GM20431 (cell line): ENCODE measurements around the gene GTPBP8.

Experiments
- in situ Hi-C: fragments of 300-500 bp; cut with MseI, MboI; formaldehyde crosslinking; loops from one replicate; pipeline ENCODE4 v1.15.0; 2020; ENCODE audit warnings: low sequenced_read_pairs; ENCODE audit not compliant: unreplicated experiment

The GTPBP8 gene

DNA sequence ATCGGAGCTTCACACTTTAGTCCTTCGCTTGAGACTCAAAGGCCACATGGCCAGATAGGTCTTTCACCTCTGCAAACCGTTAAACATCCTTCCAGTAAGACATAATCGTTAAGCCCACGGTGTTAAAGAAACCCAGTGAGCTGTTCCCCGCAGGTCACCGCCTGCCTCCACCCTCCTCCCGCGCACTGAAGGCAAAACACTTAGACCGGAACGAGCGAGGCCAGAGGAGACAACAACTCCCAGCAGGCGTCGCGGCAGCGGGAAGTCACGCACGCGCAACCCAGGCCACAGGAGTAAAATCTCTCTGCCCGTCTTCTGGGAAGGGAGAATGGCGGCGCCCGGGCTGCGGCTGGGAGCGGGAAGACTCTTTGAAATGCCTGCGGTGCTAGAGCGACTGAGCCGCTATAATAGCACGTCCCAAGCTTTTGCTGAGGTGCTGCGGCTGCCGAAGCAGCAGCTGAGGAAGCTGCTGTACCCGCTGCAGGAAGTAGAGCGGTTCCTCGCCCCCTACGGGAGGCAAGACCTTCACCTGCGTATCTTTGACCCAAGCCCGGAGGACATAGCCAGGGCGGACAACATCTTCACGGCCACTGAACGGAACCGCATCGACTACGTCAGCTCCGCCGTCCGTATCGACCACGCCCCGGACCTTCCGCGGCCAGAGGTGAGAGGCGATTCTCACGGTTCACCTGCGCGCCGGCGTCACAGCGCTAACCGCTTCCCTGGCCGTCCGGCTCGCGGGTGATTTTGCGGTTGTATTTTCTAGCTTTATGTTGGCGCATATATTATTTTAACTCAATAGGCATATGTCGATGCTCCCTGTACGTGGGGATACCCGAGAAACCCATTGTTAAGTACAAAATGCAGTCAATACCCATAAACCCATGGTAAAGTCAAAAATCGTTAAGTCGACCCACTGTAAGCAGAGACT, at the start of gene GTPBP8:
TSS of gene GTPBP8 (plus strand) at position 313 of the 931 bp plus-strand sequence. CDS start at position 329, 16 bp downstream.
- in situ Hi-C loops, result loop anchor here (25.0 kb wide), 1 partner anchor 354 kb away; the partner anchor contains the start of gene CCDC80

DNA sequence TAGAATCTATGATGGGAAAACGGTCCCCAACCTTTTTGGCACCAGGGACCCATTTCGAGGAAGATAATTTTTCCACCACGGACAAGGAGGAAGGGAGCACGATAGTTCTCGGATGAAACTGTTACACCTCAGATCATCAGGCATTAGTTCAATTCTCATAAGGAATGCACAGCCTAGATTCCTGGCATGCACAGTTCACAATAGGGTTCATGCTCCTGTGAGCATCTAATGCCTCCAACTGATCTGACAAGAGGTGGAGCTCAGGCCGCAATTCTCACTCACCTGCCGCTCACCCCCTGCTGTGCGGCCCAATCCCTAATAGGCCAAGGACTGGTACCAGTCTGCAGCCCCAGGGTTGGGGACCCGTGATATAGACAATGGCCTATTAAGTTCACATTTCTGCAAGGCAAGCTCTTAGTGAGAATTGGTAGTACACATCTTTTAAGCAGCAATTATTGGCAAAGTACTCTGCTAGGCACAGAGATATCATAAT, 42.4 kb upstream of the GTPBP8 start:
- in situ Hi-C loops, result no loop called here

DNA sequence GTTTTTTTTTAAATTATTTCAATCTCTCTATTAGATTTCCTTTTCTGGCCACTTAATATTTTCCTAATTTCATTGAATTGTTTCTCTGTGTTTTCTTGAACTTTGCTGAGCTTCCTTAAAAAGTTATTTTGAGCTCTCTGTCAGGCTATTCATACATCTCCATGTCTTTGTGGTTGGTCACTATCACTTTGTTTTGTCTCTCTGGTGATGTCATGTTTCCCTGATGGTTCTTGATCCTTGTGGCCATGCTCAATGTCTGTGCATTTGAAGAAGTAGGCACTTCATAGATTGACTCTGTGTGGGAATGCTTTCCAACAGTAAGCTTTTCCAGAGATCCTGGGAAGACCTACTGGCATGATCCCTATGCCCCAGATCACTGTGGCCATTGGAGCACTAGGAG, 34.4 kb upstream of the GTPBP8 start:
- in situ Hi-C loops, result no loop called here

DNA sequence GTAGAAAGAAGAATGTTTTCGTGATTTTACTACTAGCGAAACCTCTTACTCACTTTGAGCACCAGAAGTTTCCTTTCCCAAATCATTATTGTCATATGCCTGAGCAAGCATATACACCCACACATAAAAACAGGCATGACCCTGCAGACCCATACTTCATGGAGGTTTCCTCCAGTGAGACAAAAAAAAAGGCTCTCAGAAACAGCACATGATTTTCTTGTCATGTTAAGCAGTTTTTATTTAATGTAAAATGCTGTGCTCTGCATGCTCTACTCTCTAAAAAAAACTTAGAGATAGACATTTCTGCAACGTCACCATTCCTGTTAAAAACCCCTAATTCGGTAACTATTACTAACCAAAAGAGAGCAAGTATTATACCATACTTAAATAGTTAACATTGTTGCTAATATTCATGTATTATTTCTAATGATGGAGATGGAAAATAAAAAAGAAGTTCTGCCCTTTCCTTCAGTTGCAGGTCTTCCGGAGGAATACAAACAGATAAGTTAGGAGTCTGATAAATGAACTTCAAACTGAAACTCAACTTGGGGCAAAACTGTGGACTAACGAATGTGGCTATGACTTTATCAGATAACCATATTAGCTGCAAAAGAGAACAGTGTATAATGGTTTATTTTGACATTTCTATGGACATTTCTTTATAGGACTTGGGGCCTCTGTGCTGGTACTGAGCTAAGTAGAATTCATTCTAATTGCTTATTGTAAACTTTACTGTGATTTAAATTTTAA, 31.8 kb upstream of the GTPBP8 start:
- in situ Hi-C loops, result no loop called here

DNA sequence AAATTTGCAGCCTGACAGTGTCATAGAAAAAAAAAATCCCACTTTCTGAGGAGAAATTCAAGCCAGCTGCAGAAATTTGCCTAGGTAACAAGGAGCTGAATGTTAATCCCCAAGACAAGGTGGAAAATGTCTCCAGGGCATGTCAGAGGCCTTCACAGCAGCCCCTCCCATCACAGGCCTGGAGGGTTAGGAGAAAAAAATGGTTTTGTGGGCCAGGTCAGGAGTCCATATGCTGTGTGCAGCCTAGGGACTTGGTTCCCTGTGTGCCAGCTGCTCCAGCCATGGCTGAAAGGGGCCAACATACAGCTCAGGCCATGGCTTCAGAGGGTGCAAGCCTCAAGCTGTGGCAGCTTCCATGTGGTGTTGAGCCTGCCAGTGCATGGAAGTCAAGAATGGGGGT, 27.1 kb upstream of the GTPBP8 start:
- in situ Hi-C loops, result no loop called here

DNA sequence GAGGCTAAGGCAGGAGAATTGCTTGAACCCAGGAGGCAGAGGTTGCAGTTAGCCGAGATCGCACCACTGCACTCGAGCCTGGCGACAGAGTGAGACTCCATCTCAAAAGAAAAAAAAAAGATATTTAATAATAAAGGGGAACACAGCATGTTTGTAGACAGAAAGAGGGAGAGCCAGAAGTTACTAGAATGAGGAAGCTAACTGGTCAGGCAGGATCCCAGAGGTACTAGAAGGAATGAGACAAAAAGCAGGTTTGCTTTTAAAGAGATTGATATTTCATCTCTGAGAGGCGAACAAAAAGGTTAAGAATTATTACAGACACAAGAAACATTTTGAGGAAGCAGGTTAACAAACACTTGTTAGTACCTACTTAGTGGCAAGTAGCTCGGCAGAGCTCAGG, 25.1 kb upstream of the GTPBP8 start:
- in situ Hi-C loops, result no loop called here

DNA sequence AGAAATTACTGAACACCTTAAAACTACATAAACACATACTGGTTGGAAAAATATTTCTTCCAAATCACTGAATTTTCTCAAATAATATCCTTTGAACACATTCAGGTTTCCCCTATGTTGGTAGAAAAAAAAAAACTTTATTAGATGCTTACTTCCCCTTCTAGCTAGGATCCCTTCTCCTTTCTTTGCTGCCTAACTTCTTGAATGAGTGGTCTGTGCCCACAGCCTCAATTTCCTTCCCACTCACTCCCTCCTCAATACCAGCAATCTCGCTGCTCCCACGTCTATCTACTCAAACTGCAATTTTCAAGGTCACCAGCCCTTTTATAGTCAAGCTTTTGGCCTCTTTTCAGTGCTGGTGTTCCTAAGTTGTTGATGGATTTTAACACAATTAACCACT, 24.2 kb upstream of the GTPBP8 start:
- in situ Hi-C loops, result no loop called here

DNA sequence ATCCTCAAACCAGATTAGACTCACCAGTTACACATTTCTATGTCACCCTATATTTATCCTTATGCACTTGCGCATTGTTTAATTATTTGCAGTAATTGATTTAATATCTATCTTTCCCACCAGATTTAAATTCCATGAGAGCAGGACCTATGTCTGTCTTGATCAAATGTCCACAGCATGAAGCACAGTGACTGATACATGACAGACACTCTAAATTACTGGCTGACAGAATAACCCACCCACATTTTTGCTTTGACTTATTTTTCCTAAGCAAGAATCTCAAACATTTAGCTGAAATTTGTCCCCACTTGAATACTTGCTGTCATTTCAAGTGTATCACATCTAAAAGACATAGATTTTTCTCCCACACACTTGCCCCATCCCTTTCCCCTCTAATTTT, 23.4 kb upstream of the GTPBP8 start:
- in situ Hi-C loops, result no loop called here

DNA sequence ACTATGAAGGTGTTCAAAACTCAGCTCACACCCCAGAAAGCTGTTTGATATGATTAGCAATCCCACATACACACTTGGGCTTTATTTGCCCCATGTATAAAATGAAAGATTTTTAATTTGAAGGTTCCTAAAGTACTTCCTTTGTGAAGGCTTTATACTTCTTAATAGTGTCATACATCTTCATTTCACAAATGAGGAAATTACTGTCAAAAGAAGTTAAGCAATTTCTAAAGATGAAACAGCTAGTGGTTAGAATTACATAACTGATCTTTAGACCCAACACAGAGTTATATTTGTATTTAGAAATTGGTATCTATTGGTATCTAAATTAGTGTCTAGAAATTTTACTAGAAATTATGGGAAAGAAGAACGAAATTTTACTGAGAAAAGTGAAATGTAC, 23.0 kb upstream of the GTPBP8 start:
- in situ Hi-C loops, result no loop called here

DNA sequence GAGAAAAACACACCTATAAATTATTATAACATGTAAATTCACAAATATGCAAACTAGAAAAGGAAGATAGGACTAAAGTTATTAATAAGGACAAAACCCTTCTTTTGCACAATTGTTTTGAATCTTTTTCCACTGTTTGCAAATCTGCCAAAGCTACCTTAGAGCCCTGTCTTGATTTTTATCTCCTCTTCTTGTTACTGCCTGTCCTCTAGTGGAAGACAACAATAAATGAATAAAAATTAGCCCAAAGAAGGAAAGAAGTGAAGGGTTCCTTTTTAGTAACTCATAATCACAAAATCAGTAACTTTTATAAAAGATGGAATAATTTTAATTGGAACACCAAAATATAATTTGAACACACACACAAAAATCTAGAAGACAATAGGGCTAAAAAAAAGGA, 18.6 kb upstream of the GTPBP8 start:
- in situ Hi-C loops, result loop anchor here (10.0 kb wide), 1 partner anchor 237 kb away; no protein-coding TSS in a partner anchor

DNA sequence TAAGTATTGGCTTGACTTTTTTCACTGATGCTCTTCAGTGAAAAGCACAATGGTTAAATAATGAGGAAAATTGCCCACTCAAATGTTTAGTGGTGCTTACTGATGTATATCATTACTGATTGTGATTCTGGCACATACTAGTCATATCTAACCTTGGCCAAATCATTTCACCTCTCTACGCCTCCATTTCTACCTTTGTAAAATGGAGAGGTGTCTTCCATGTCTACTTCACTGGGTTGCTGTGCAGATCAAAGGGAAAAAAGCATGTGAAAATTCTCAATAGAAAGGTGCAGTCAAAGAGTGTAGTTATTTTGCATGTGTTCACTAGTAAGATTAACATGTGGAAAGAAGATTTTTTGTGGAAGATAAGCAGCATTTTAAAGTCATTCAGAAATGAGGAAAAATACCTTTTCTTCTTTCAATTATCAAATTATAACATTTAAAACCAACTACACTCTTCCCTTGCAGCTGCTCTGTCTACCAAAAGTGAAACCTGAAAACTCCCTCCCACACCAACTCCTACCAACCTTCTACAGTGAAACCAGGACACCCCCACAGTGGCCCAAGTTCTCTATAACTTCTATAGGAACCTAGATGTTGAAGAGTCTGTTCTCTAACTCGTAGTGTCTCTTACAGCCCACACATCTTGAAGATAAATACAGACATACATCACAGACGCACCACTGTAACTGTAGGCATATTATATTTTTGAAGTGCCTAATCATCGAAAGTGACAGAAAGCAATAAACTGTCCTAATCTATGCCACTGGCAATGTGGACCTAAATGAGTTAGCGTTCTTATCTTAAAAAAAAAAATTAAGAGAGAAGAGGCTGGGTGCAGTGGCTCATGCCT, 17.2 kb upstream of the GTPBP8 start:
- in situ Hi-C loops, result loop anchor here (10.0 kb wide), 1 partner anchor 239 kb away; no protein-coding TSS in a partner anchor

DNA sequence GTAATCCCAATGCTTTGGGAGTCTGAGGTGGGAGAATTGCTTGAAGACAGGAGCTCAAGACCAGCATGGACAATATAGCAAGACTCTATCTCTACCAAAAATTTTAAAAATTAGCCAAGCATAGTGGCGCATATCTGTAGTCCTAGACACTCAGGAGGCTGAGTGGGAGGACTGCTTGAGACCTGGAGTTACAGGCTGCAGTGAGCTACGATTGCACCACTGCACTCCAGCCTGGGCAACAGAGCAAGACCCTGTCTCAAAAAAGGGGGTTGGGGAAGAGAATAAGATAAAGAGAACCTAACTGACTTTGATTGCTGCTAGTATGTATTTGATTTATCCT, 16.6 kb upstream of the GTPBP8 start:
- in situ Hi-C loops, result loop anchor here (10.0 kb wide), 1 partner anchor 239 kb away; no protein-coding TSS in a partner anchor

DNA sequence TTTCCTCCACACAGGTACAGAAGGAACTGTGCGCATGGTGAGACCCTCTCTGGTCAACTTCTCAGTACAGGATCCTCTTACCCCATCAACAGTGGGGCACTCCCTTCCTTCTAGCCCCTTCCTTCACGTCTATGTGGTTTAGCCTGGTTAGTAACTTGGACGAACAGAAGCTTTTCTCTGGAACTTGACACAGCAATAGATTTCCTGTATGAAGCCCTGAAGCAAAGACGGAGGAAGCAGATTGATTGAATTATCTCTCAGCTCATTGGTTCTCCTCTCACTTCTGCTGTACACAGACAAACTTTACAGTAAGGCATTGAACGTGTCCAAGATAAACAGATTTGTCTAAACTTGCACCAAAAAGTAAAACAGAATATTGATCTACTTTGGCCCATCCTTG, 15.9 kb upstream of the GTPBP8 start, which contains the start of gene CD200R1:
TSS of gene CD200R1 (minus strand) at position 210 of the 400 bp plus-strand sequence. CDS start 246 bp downstream, outside the sequence.
- in situ Hi-C loops, result loop anchor here (10.0 to 25.0 kb wide), 2 partner anchors 240 to 338 kb away; partner anchors contain the start of gene CCDC80

DNA sequence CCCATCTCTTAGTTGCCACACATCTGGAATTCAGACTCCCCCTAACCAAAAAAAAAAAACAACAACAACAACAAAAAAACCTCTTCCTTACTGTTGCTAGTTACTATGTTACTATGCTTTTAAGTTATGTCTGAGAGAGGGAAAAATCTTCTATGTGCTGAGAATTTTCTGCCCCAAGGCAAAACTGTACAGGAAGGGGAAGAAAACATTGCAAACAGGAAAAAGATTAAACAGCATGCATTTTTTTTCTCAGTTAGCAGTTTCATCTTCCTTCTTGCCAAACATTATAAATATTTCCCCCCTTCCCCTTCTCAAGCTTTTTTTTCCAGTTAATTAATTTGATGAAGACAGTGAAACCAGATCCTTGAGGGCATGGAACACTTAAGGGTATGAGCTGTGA, 14.8 kb upstream of the GTPBP8 start:
- in situ Hi-C loops, result loop anchor here (10.0 to 25.0 kb wide), 2 partner anchors 241 to 339 kb away; partner anchors contain the start of gene CCDC80

DNA sequence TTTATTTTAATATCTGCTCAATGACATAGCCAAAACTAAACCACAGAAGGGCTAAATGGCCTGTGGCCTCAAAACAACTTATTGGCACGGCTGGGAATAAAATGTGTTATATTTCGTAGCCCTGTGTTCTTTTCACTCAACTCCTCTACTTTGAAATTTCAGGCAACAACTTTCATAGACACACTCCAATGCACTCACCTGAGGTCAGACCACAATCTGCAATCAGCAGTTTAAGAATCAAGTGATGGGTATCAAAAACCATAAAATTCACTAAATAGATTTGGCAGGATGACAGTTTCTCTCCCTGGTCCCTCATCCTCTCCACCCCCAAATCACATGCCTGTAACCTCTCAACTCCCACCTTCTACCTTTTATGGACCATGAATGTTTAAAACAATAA, 13.8 kb upstream of the GTPBP8 start:
- in situ Hi-C loops, result loop anchor here (10.0 to 25.0 kb wide), 2 partner anchors 242 to 340 kb away; partner anchors contain the start of gene CCDC80

DNA sequence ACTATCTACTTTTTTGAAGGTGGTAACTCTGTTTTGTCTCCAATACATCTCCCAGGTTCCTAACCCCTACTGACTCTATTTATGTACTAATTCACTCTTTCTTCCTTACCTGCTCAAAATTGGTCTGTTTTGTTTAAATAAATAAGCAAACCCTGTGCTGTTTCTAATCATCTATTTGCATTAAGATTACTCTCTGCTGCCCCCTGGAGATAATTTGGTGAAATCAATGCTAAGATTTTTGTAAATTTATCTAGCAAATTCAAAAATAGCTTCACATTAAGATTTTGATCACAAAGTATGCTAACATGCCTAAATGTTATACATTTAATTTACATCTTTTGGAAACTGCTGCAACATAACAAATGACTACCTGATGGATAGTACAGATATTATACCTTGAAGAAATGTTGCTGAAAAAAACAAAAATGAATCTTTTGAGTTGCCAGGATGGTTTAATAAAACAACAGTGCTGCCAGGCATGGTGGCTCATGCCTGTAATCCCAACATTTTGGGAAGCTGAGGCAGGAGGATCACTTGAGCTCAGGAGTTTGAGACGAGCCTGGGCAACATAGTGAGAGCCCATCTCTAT, 11.4 kb upstream of the GTPBP8 start:
- in situ Hi-C loops, result loop anchor here (10.0 to 25.0 kb wide), 2 partner anchors 245 to 342 kb away; partner anchors contain the start of gene CCDC80

DNA sequence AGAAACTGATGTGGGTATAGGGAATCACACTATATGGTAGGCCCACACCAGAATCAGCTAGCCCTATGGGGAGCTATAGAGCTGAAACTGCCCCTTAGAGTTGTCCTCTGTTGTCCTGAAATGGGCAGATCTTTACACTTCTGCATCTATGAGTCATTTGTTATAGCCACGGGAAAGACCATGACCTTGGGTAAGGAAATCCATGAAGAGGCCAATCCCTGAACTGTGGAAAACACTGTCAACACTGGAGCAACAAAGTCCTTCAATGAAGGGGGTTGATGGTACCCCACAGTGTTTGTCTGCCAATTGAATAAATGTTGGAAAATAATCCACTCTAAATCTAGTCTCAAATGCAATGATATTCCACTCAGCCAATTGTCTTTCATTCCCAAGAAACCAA, 10.7 kb upstream of the GTPBP8 start:
- in situ Hi-C loops, result loop anchor here (25.0 kb wide), 1 partner anchor 343 kb away; the partner anchor contains the start of gene CCDC80

DNA sequence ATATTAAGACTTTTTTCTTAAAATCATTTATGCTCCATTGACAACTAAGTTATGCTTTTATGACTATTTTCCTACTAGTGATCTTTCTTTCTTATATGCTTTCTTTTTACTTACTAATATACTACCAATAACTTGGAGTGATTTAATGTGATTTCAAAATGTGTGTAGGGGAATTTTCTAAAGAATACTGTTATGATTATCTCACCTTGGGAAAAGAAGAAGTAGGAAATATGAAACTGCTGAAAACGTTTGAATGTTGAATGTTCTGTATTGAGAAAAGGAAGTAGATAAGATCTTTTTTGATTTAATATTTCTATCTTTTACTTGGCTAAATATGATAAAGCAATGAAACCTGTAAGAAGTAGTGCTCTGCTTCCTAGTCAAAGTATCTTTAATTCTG, 8.1 kb upstream of the GTPBP8 start:
- in situ Hi-C loops, result loop anchor here (25.0 kb wide), 1 partner anchor 345 kb away; the partner anchor contains the start of gene CCDC80

DNA sequence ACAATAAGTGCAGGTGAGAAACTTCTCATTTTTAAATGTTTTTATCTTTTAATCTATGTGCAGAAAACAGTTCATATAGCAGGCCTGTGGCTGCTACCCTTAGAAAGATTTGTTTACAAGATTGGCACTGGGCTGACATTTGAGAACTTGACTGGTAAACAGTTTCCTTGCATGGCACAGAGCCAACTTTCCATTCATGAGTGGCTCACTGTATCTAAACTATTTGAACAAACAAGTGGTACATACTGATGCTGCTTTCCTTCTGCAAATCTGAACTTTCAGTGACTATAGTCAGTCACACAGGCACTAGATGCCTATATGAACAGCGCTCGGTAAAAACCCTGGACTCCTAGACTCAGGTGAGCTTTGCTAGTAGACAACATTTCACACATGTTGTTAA, 6.3 kb upstream of the GTPBP8 start:
- in situ Hi-C loops, result loop anchor here (25.0 kb wide), 1 partner anchor 347 kb away; the partner anchor contains the start of gene CCDC80
